ENCODE results near the gene EFHC1.

The EFHC1 gene

DNA sequence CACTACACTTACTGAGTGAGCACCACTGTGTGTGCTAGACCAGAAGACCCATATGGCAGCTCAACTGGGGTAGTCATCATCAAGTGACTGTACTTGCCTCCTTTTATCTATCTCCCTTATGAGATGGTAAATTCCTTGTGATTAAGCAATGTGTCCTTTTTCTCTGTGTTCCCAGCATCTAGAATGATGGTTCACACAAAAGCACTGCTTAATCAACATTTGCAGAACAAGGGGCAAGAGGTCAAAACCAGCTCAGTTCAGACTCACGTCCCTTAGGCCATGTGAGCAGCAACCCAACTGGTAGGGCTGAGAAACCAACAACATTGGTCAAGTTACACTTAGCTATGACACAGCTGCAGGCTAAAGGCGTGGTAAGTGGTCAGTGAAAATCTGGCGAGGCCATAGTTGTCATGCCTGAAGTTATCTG is 146.7 kb downstream of the EFHC1 start:
- TF ChIP-seq, protein P1, sequence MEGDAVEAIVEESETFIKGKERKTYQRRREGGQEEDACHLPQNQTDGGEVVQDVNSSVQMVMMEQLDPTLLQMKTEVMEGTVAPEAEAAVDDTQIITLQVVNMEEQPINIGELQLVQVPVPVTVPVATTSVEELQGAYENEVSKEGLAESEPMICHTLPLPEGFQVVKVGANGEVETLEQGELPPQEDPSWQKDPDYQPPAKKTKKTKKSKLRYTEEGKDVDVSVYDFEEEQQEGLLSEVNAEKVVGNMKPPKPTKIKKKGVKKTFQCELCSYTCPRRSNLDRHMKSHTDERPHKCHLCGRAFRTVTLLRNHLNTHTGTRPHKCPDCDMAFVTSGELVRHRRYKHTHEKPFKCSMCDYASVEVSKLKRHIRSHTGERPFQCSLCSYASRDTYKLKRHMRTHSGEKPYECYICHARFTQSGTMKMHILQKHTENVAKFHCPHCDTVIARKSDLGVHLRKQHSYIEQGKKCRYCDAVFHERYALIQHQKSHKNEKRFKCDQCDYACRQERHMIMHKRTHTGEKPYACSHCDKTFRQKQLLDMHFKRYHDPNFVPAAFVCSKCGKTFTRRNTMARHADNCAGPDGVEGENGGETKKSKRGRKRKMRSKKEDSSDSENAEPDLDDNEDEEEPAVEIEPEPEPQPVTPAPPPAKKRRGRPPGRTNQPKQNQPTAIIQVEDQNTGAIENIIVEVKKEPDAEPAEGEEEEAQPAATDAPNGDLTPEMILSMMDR (conservative IDR thresholded peaks at IDR 0.05) = no peak
- TF ChIP-seq ZFX (IDR thresholded peaks at IDR 0.05) = no peak
- no peak overlapping the region for H3K27ac ChIP-seq

DNA sequence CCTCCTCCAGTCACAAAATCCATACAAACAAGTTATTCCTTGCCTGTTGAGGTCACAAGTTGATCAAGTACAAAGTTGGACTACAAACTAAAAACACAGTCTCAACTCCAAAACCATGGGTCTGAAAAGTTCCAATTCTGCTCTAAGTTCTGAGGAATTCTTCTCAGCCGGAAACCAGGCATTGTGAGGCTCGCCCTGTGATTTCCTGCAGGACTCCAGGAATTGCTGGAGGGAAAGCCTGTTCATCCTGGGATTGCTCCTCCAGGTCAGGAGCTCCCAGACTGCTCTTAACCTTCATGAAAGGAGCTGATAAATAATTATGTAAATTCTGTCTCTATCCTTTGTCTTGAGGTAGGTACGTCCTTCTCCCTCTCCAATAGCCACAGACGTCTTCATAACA is 148.2 kb downstream of the EFHC1 start:
- TF ChIP-seq ZFX (IDR thresholded peaks at IDR 0.05) = no peak
- TF ChIP-seq, protein P1 (conservative IDR thresholded peaks at IDR 0.05) = no peak
- H3K27ac ChIP-seq = no peak overlapping the region

DNA sequence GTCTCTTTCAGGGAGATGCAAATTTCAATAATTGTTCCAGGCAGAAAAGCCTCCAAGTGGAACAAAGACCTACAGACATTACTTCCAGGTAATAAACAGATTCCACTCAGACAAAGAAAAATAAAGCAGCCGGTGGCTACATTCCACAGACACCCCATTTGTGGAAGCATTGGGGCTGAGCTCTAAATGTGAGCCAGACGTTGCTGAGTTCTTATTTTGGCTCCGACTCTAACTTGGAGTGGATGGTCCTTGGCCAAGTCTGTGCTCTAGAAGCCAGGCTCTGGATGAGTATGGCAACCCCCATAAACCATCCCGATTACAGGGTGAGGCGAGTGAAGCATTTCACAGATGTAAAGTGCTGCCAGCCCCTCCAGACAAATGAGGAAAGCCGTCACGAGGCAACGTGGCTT is 150.2 kb downstream of the EFHC1 start:
- H3K27ac ChIP-seq = no peak overlapping the region
- TF ChIP-seq ZFX (IDR thresholded peaks at IDR 0.05) = no peak
- TF ChIP-seq, protein P1 (conservative IDR thresholded peaks at IDR 0.05) = no peak

DNA sequence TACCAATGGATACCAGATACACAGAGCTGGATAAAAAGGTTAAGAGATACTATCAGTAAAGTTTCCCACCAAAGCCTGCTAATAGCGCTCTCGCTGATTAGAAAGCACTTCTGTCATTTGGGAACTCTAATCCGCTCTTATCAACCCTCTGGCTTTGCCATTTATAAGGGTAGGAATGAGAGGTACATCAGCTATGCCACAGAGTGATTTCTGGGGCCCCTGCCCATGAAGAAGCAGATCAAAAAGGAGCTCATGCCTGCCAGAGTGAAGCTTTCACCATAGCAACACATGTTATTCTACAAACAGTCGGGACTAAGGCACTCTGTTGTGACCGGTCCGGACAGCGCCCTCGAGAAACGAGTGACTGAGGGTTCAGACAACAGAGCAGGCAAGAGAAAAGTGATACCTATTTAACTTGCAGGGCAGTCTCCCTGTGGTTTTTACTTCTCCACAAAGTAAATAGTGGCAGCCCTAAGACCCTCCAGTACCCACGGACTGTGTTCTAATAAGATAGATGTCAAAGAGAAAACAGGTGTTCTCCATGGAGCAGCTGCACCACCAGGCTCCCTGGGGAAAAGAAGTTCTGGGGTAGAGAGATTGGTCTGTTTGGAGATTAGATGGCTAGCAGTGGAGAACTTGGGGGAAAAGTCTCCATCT is 151.1 kb downstream of the EFHC1 start:
- H3K27ac ChIP-seq = no peak overlapping the region
- TF ChIP-seq, protein P1 (conservative IDR thresholded peaks at IDR 0.05) = no peak
- TF ChIP-seq ZFX (IDR thresholded peaks at IDR 0.05) = no peak

DNA sequence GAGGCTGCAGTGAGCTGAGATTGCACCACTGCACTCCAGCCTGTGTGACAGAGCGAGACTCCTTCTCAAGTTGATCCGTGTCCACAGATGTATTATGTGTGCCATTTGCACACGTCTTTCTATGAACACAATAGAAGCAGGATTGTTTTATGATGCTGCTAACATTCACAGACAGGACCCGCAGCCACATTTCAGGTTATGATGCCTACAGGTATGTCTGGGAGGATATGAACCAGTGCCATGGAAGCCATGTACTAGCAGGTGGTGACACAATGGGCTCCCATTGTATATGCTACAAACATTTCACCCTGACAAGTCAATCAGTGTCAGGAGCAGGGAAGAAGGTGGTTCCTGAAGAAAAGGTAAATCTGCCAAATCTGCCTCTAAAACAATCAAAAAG is 152.4 kb downstream of the EFHC1 start:
- TF ChIP-seq, protein P1 (conservative IDR thresholded peaks at IDR 0.05) = no peak
- no peak for TF ChIP-seq ZFX (IDR thresholded peaks at IDR 0.05)

DNA sequence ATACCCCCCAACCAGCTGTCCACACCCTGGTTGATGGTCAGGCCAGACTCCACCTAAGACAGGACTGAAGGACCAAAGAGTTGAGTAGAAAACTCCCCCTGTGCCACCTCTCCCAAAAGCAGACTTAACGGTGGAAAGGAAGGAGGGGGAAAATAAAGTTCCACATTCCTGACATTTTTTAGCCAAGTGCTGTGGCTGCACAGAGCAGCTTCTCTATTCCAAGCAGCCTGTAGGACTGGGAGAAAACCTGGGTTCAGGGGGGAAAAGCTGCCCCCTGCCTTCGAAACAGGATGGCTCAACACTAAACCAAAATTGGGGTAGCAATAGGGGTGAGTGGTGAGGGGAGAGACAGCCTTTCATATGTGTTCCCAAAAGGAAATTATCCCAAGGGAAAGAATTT is 153.2 kb downstream of the EFHC1 start:
- TF ChIP-seq, protein P1 (conservative IDR thresholded peaks at IDR 0.05) = no peak
- no peak for TF ChIP-seq ZFX (IDR thresholded peaks at IDR 0.05)
- H3K27ac ChIP-seq = no peak overlapping the region

More for the DNA sequence above, 152.4 kb downstream of the EFHC1 start:
- no peak overlapping the region for H3K27ac ChIP-seq
